Measurements from ENCODE around the gene WWOX. TPM values are rescaled to one million over a fixed set of nuclear protein-coding genes. Genes with fewer than 3 reads are reported as not detected.

Gene WWOX
- total RNA-seq, 4 donors from 2014 or later: 135 to 209 (median 159) TPM

- Histone ChIP-seq H3K27ac (no peak overlapping the region), H3K4me3 (replicated peaks in 1 of 3) (no peak overlapping the region), H3K27me3 (no peaks in the 10 kb centered on the region), H3K4me1 (peaks cover 0 to 1% of the 10 kb centered on the region in 2 donors), H3K36me3 (no peaks in the 10 kb centered on the region), H3K9me3 (no peaks in the 10 kb centered on the region)
- intact Hi-C loops (cut with DNase I): no loop called here
- TF ChIP-seq POLR2A (IDR thresholded peaks at IDR 0.05) (no peak), CTCF (IDR thresholded peaks at IDR 0.05) (no peak)
- DNase-seq: no peak
- whole genome bisulfite sequencing, 2 donors: 49 to 67% methylated on average over 3 of the region's 3 CpGs
These were observed 943.4 kb downstream of the WWOX start for GRCh38 chr16:79042886-79043285.

GRCh38 chr16:79045191-79045590 lies 945.7 kb downstream of the WWOX start:
- Histone ChIP-seq H3K27ac (no peak overlapping the region), H3K36me3 (no peaks in the 10 kb centered on the region), H3K27me3 (no peaks in the 10 kb centered on the region), H3K4me3 (replicated peaks in 1 of 3) (no peak overlapping the region), H3K4me1 (no peaks in the 10 kb centered on the region), H3K9me3 (no peaks in the 10 kb centered on the region)
- intact Hi-C loops (cut with DNase I): no loop called here
- 76% methylated on average over 2 of the region's 2 CpGs for WGBS, 2 donors
- no peak for TF ChIP-seq POLR2A (IDR thresholded peaks at IDR 0.05)
- TF ChIP-seq CTCF (IDR thresholded peaks at IDR 0.05): no peak
- DNase-seq: no peak

- no peaks in the 10 kb centered on the region for H3K9me3 ChIP-seq
- 80 to 88% methylated on average over 3 of the region's 3 CpGs for WGBS, 2 donors
These were observed 947.9 kb downstream of the WWOX start for GRCh38 chr16:79047337-79047736.

GRCh38 chr16:79049040-79049439 lies 949.6 kb downstream of the WWOX start:
- DNase-seq: no peak
- no peaks in the 10 kb centered on the region for H3K4me1 ChIP-seq
- H3K27me3 ChIP-seq: no peaks in the 10 kb centered on the region
- WGBS, 2 donors: 91 to 100% methylated on average over 6 of the region's 6 CpGs
- TF ChIP-seq CTCF (IDR thresholded peaks at IDR 0.05): no peak
- TF ChIP-seq POLR2A (IDR thresholded peaks at IDR 0.05): no peak
- intact Hi-C loops (cut with DNase I): no loop called here
- H3K27ac ChIP-seq: no peak overlapping the region
- no peak overlapping the region for H3K4me3 ChIP-seq (replicated peaks in 1 of 3)
- no peaks in the 10 kb centered on the region for H3K9me3 ChIP-seq
- H3K36me3 ChIP-seq: no peaks in the 10 kb centered on the region

More at GRCh38 chr16:79047337-79047736, 947.9 kb downstream of the WWOX start:
- intact Hi-C loops (cut with DNase I): no loop called here
- TF ChIP-seq POLR2A (IDR thresholded peaks at IDR 0.05) (no peak), CTCF (IDR thresholded peaks at IDR 0.05) (peak in 2 of 6 experiments; percentile 18 to 28)
- no peak for DNase-seq
- H3K4me1 ChIP-seq: no peaks in the 10 kb centered on the region
- H3K4me3 ChIP-seq (replicated peaks in 1 of 3): no peak overlapping the region
- no peaks in the 10 kb centered on the region for H3K36me3 ChIP-seq
- no peaks in the 10 kb centered on the region for H3K27me3 ChIP-seq
- H3K27ac ChIP-seq: no peak overlapping the region

- Histone ChIP-seq H3K36me3 (no peaks in the 10 kb centered on the region), H3K27ac (no peak overlapping the region), H3K9me3 (no peaks in the 10 kb centered on the region), H3K4me3 (replicated peaks in 1 of 3) (no peak overlapping the region), H3K4me1 (no peaks in the 10 kb centered on the region), H3K27me3 (no peaks in the 10 kb centered on the region)
- no peak for TF ChIP-seq CTCF (IDR thresholded peaks at IDR 0.05)
- TF ChIP-seq POLR2A (IDR thresholded peaks at IDR 0.05): no peak
- WGBS, 2 donors: 88 to 95% methylated on average over 3 to 4 of the region's 4 CpGs
- intact Hi-C loops (cut with DNase I): no loop called here
- DNase-seq: no peak
These were observed 950.6 kb downstream of the WWOX start for GRCh38 chr16:79050063-79050462.

All from thyroid gland (tissue), 4 donors.